Gastroesophageal sphincter (tissue), 3 donors: Measurements from ENCODE around the gene RNF19B.

Experiments used
- CTCF ChIP-seq, 4 experiments: fragments of 200-600 bp in 2 of 4; fragments of 450-650 bp in 2 of 4; sonication (generic) in 1 of 4; IDR thresholded peaks; one replicate each; pipeline ENCODE4 v1.5.1; 2017 to 2019; ENCODE audit warnings: antibody characterized with exemption in 4 of 4, mild to moderate bottlenecking in 2 of 4, moderate library complexity in 2 of 4
- EP300 ChIP-seq: sonication (generic); formaldehyde crosslinking; IDR thresholded peaks from one replicate; pipeline ENCODE4 v1.6.1; 2017; ENCODE audit warnings: antibody characterized with exemption, mild to moderate bottlenecking
- POLR2A ChIP-seq, 2 donors: fragments of 450-650 bp; IDR thresholded peaks; one replicate each; pipeline ENCODE4 v1.6.1; 2017; ENCODE audit warnings: antibody characterized with exemption in 2 of 2, mild to moderate bottlenecking in 2 of 2, moderate library complexity in 1 of 2
- POLR2AphosphoS5 ChIP-seq: sonication (generic); formaldehyde crosslinking; IDR thresholded peaks from one replicate; pipeline ENCODE4 v1.6.1; 2017; ENCODE audit warnings: antibody characterized with exemption

- TF ChIP-seq POLR2A (IDR thresholded peaks at IDR 0.05) (no peak), POLR2AphosphoS5 (no peak), CTCF (IDR thresholded peaks at IDR 0.05) (no peak), EP300 (no peak)
Observed at GRCh38 chr1:32971576-32971975, 7.0 kb upstream of the RNF19B start.
